RWPE1 (cell line): ENCODE data around the gene HPCA.

ENCODE experiments used
- CTCF ChIA-PET: fragments of 350-600 bp; sonication (Branson Sonifier 250); formaldehyde crosslinking; extraction: SDS; loops from one replicate; lab custom pipeline; 2021; lab: Yijun Ruan, JAX
- POLR2A ChIA-PET: fragments of 400-600 bp; formaldehyde crosslinking; extraction: SDS; loops from one replicate; lab custom pipeline; 2020; ENCODE audit warnings: antibody characterized with exemption; ENCODE audit not compliant: low non-redundant PET; lab: Yijun Ruan, JAX
- DNase-seq: peaks from one replicate; pipeline ENCODE4 v3.0.0; 2012; ENCODE audit warnings: low spot score
- H3K27ac ChIP-seq: fragments of 450-650 bp; 2 replicates; pipeline ENCODE4 v1.5.1; 2017
- CTCF ChIP-seq: fragments of 450-650 bp; conservative IDR thresholded peaks from 2 replicates; pipeline ENCODE4 v1.5.1; 2017; ENCODE audit warnings: low read depth, mild to moderate bottlenecking

The HPCA gene

GRCh38 chr1:32865639-32866405 lies 20.5 kb upstream of the HPCA start:
- CTCF ChIA-PET = interaction anchor here (0.6 to 0.7 kb wide), 2 partner anchors 14 to 29 kb away, joined by 4 to 5 read pairs; no protein-coding TSS in a partner anchor
- no peak for TF ChIP-seq CTCF
- no peak for DNase-seq
- no peak overlapping the region for H3K27ac ChIP-seq
- POLR2A ChIA-PET = interaction anchor here (0.6 kb wide), 1 partner anchor 66 kb away, joined by 3 read pairs; no protein-coding TSS in a partner anchor

GRCh38 chr1:32867151-32867550 lies 19.1 kb upstream of the HPCA start:
- ChIA-PET POLR2A (no interaction called here), CTCF (interaction anchor here (0.7 to 0.8 kb wide), 3 partner anchors 10 to 466 kb away, joined by 3 to 4 read pairs (median 3); no protein-coding TSS in a partner anchor)
- no peak for DNase-seq
- no peak overlapping the region for H3K27ac ChIP-seq
- no peak for TF ChIP-seq CTCF

- CTCF ChIA-PET = no interaction called here
- no peak overlapping the region for H3K27ac ChIP-seq
- no peak for TF ChIP-seq CTCF
- DNase-seq = no peak
- POLR2A ChIA-PET = no interaction called here
Measured at GRCh38 chr1:32867671-32868070, 18.6 kb upstream of the HPCA start.

GRCh38 chr1:32868085-32868484 lies 18.2 kb upstream of the HPCA start:
- ChIA-PET POLR2A (no interaction called here), CTCF (interaction anchor here (0.7 kb wide), 1 partner anchor 9 kb away, joined by 3 read pairs; no protein-coding TSS in a partner anchor)
- DNase-seq = no peak
- H3K27ac ChIP-seq = no peak overlapping the region
- no peak for TF ChIP-seq CTCF

- no peak for DNase-seq
- POLR2A ChIA-PET = no interaction called here
- CTCF ChIA-PET = interaction anchor here (0.7 kb wide), 1 partner anchor 8 kb away, joined by 3 read pairs; no protein-coding TSS in a partner anchor
- TF ChIP-seq CTCF = no peak
- no peak overlapping the region for H3K27ac ChIP-seq
Measured at GRCh38 chr1:32868806-32869455, 17.4 kb upstream of the HPCA start.

GRCh38 chr1:32869923-32870614 lies 16.2 kb upstream of the HPCA start:
- POLR2A ChIA-PET = no interaction called here

More at GRCh38 chr1:32869923-32870614, 16.2 kb upstream of the HPCA start:
- no peak for DNase-seq
- TF ChIP-seq CTCF = no peak
- H3K27ac ChIP-seq = no peak overlapping the region
- CTCF ChIA-PET = no interaction called here
